ENCODE results near the gene THTPA. TPM values are rescaled to one million over a fixed set of nuclear protein-coding genes. Genes with fewer than 3 reads are reported as not detected.
A peak's percentile ranks its signal among the peaks of the same experiment; 100 is the strongest.

Gene THTPA
- total and polyA plus RNA-seq, 2 of the 13 experiments (the other 11 are each of a cell fraction or from before 2014, with no cell fraction given) = 7.4 to 8.7 TPM

DNA sequence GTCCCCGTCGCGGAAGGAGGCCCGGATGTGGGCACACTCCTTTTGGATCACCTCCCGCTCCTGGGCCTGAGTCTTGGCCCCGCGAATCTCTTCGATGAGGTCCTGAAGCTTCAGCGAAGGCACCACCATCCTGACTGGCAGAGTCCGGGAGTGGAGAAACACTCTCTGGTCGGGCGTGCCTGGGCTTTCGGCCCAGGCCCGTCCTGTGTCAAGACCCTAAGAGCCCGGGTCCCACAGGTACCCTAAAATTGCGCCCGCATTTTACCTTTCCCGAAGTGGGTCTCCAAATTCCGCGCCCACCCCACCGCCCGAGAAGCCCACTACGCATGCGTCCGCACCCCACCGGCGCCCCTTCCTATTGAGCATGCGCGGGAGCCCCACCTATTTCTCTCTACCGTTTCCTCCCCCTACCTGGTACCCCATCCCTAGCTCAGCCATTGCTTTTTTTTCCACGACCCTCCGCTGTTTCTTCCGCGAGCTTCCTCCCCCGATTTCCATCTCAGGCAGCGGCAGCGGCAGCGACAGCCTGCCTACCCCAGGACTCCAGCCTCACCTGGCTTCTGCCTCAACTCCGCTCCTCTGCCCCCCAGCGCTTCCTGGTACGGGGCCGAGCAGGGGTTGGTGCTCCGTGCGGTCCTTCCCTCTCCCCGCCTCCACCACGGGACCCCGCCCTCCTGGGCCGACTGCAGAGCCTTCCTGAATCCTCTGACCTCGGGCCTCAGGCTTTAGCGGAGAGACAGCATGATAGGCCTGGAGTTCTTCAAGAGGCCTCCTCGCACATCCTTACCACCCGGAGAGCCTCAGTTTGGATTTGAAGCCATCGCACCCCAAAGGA lies 11.3 kb downstream of the THTPA start, which contains the start of gene AP1G2 (continued):
- TF ChIP-seq ZNF563 (CRISPR knock-in tag; IDR thresholded peaks at IDR 0.05) (peak; percentile 92), RARG (CRISPR knock-in tag; IDR thresholded peaks at IDR 0.05; ENCODE audit: low read depth) (0 out of 2 replicates have a peak, but pooled peaks have one; percentile 94), SP4 (CRISPR knock-in tag; IDR thresholded peaks at IDR 0.05) (peak; percentile 91; the same call in 1 of the 2 replicates), HES4 (CRISPR knock-in tag; IDR thresholded peaks at IDR 0.05; ENCODE audit: borderline replicate concordance) (peak; percentile 99; the same call in 1 of the 2 replicates), ATF7 (IDR thresholded peaks at IDR 0.05) (no peak), ATF7 (CRISPR knock-in tag; IDR thresholded peaks at IDR 0.05) (peak; percentile 84; the same call in 1 of the 2 replicates), XBP1 (CRISPR knock-in tag; IDR thresholded peaks at IDR 0.05) (no peak), SNRNP70 (IDR thresholded peaks at IDR 0.05; ENCODE audit: low read depth, low read length) (no peak), ZNF30 (CRISPR knock-in tag; IDR thresholded peaks at IDR 0.05) (no peak), ZNF576 (CRISPR knock-in tag; IDR thresholded peaks at IDR 0.05) (no peak), EP300 (IDR thresholded peaks at IDR 0.05; ENCODE audit: low read depth in 2 of 2, low read length in 2 of 2) (peak in 1 of 2 experiments; percentile 54; a peak in 1 of 4 replicates), EP300 (CRISPR knock-in tag; IDR thresholded peaks at IDR 0.05; ENCODE audit: borderline replicate concordance) (peak; percentile 62; the same call in 1 of the 2 replicates), ATRX (CRISPR knock-in tag; IDR thresholded peaks at IDR 0.05; ENCODE audit: borderline replicate concordance) (no peak), SCMH1 (CRISPR knock-in tag; IDR thresholded peaks at IDR 0.05; ENCODE audit: borderline replicate concordance) (no peak), ZNF431 (CRISPR knock-in tag; IDR thresholded peaks at IDR 0.05; ENCODE audit: borderline replicate concordance, low read depth) (peak; percentile 70), FUBP1 (CRISPR knock-in tag; IDR thresholded peaks at IDR 0.05; ENCODE audit: borderline replicate concordance) (peak; percentile 95; the same call in 1 of the 2 replicates), NCOA1 (CRISPR knock-in tag; IDR thresholded peaks at IDR 0.05) (no peak; the same call in 1 of the 2 replicates), ATM (IDR thresholded peaks at IDR 0.05; ENCODE audit: borderline replicate concordance) (no peak), MXI1 (IDR thresholded peaks at IDR 0.05; ENCODE audit: borderline replicate concordance, low read depth, low read length) (peak; percentile 57; the same call in 2 of the 3 replicates), ZBTB7A (CRISPR knock-in tag; IDR thresholded peaks at IDR 0.05) (peak; percentile 81), MAFF (IDR thresholded peaks at IDR 0.05; ENCODE audit: low read depth, low read length) (no peak), ZNF124 (CRISPR knock-in tag; IDR thresholded peaks at IDR 0.05) (0 out of 2 replicates have a peak, but pooled peaks have one; percentile 23)
- TF ChIP-seq, protein P1, sequence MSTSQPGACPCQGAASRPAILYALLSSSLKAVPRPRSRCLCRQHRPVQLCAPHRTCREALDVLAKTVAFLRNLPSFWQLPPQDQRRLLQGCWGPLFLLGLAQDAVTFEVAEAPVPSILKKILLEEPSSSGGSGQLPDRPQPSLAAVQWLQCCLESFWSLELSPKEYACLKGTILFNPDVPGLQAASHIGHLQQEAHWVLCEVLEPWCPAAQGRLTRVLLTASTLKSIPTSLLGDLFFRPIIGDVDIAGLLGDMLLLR (CRISPR knock-in tag; IDR thresholded peaks at IDR 0.05) = 0 out of 2 replicates have a peak, but pooled peaks have one; percentile 72
- TF ChIP-seq, protein P2, sequence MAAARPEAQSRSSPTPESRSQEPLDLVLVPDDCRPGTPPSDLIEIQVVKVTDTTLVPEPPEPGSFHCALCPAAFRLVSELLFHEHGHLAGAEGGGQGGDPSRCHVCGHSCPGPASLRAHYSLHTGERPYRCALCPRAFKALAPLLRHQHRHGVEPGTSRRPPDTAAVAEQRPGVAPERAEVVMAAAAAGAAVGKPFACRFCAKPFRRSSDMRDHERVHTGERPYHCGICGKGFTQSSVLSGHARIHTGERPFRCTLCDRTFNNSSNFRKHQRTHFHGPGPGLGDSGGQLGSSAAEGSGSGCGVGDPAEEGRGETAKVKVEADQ (CRISPR knock-in tag; IDR thresholded peaks at IDR 0.05; ENCODE audit: borderline replicate concordance) = peak; percentile 54; the same call in 1 of the 2 replicates
- TF ChIP-seq, protein P3, sequence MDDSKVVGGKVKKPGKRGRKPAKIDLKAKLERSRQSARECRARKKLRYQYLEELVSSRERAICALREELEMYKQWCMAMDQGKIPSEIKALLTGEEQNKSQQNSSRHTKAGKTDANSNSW (CRISPR knock-in tag; IDR thresholded peaks at IDR 0.05; ENCODE audit: borderline replicate concordance) = peak; percentile 36; the same call in 1 of the 2 replicates

All from HepG2 (cell line).